HL-60 (cell line): ENCODE measurements around the gene OLFML2B.

ENCODE experiments used
- CTCF ChIP-seq: IDR thresholded peaks from one replicate; pipeline ENCODE4 v1.5.1; 2011; ENCODE audit warnings: low read length, control low read depth, inconsistent platforms; ENCODE audit not compliant: insufficient read depth
- GABPA ChIP-seq: IDR thresholded peaks from 2 replicates; pipeline ENCODE4 v1.6.1; 2012; ENCODE audit warnings: low read depth
- POLR2AphosphoS5 ChIP-seq: IDR thresholded peaks from 2 replicates; pipeline ENCODE4 v1.6.1; 2012; ENCODE audit warnings: low read depth
- SPI1 ChIP-seq: IDR thresholded peaks from 2 replicates; pipeline ENCODE4 v1.6.1; 2012; ENCODE audit warnings: low read depth, mild to moderate bottlenecking, borderline replicate concordance
- TF ChIP-seq, protein P1 (sequence below): IDR thresholded peaks from 2 replicates; pipeline ENCODE4 v1.6.1; 2012; ENCODE audit warnings: low read depth; ENCODE audit not compliant: insufficient replicate concordance

DNA sequence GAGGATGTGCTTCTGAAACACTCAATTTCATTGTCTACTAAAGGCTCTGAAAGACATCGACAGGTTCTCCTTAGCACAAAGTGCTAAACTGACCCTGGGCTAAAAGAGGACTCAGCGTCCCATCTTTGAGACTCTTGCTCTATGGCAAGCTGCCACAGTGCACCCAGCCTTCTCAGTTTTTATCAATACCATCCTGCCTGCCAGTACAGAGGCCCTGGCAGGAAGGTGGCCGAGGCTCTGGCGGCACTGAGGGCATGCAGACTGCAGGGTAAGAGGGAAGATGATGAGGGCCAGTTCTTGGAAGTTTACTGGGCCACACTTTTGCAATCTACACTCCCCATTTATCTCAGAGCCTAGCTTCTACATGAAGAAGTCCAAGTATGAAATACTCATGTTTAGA, 5.3 kb downstream of the OLFML2B start:
- TF ChIP-seq CTCF: no peak
- TF ChIP-seq POLR2AphosphoS5: no peak
- TF ChIP-seq, protein P1, sequence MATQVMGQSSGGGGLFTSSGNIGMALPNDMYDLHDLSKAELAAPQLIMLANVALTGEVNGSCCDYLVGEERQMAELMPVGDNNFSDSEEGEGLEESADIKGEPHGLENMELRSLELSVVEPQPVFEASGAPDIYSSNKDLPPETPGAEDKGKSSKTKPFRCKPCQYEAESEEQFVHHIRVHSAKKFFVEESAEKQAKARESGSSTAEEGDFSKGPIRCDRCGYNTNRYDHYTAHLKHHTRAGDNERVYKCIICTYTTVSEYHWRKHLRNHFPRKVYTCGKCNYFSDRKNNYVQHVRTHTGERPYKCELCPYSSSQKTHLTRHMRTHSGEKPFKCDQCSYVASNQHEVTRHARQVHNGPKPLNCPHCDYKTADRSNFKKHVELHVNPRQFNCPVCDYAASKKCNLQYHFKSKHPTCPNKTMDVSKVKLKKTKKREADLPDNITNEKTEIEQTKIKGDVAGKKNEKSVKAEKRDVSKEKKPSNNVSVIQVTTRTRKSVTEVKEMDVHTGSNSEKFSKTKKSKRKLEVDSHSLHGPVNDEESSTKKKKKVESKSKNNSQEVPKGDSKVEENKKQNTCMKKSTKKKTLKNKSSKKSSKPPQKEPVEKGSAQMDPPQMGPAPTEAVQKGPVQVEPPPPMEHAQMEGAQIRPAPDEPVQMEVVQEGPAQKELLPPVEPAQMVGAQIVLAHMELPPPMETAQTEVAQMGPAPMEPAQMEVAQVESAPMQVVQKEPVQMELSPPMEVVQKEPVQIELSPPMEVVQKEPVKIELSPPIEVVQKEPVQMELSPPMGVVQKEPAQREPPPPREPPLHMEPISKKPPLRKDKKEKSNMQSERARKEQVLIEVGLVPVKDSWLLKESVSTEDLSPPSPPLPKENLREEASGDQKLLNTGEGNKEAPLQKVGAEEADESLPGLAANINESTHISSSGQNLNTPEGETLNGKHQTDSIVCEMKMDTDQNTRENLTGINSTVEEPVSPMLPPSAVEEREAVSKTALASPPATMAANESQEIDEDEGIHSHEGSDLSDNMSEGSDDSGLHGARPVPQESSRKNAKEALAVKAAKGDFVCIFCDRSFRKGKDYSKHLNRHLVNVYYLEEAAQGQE: no peak
- TF ChIP-seq GABPA: no peak
- no peak for TF ChIP-seq SPI1
